ENCODE data around the gene TBL1X. TPM values are rescaled to one million over a fixed set of nuclear protein-coding genes. Genes with fewer than 3 reads are reported as not detected.

The TBL1X gene
- total and polyA plus RNA-seq, 2 of the 4 experiments (the other 2 are of a cell fraction) = 16.2 to 20.8 TPM

GRCh38 chrX:9659571-9660195 is 194.8 kb downstream of the TBL1X start:
- WGBS, 2 experiments (ENCODE audit: extremely low coverage in 2 of 2, insufficient read length in 1 of 2) = 85% methylated on average over 7 of the region's 17 CpGs; no CpG with 5 or more reads in 1 of the 2 experiments
- H3K4me1 ChIP-seq (ENCODE audit: control insufficient read depth, insufficient read depth, low read length) = peaks cover 8% of the 10 kb centered on the region; the same call in 1 of the 2 replicates
- H3K18ac ChIP-seq (ENCODE audit: low read depth, low read length) = no peak overlapping the region
- H3K4me2 ChIP-seq (ENCODE audit: low read depth, low read length) = no peak overlapping the region
- intact Hi-C loops (cut with micrococcal nuclease) = no loop called here
- no peak overlapping the region for H4K5ac ChIP-seq (ENCODE audit: low read depth, low read length)
- H3K79me1 ChIP-seq (ENCODE audit: low read depth in 1 of 2, low read length in 2 of 2) = peaks cover 5 to 45% of the 10 kb centered on the region in 2 experiments
- no peak overlapping the region for H3K14ac ChIP-seq (replicated peaks; ENCODE audit: low read depth, low read length)
- H3K36me3 ChIP-seq (ENCODE audit: control insufficient read depth, insufficient read depth, low read length) = peaks cover 18% of the 10 kb centered on the region
- no peak overlapping the region for H2BK15ac ChIP-seq (ENCODE audit: low read depth, low read length)
- no peak overlapping the region for H3K9ac ChIP-seq (ENCODE audit: low read depth, low read length)
- no peak overlapping the region for H2AK5ac ChIP-seq (ENCODE audit: low read depth, low read length)
- in situ Hi-C loops (cut with MboI; ENCODE audit: low sequenced_read_pairs) = no loop called here
- no peak for ATAC-seq (ENCODE audit: low read depth)
- no peak overlapping the region for H3K4ac ChIP-seq (ENCODE audit: low read depth, low read length)
- H2BK20ac ChIP-seq (ENCODE audit: low read depth, low read length) = no peak overlapping the region
- no peak overlapping the region for H3K4me3 ChIP-seq (ENCODE audit: insufficient read depth, low read depth, low read length)
- H3K23ac ChIP-seq (ENCODE audit: low read depth, low read length) = no peak overlapping the region
- no peak for DNase-seq
- dilution Hi-C loops (cut with HindIII; ENCODE audit: low sequenced_read_pairs, unreplicated experiment) = no loop called here
- H3K27me3 ChIP-seq (ENCODE audit: control insufficient read depth, insufficient read depth, low read length) = no peaks in the 10 kb centered on the region
- TF ChIP-seq BHLHE40 (IDR thresholded peaks at IDR 0.05; ENCODE audit: low read depth, low read length) (no peak), RFX5 (IDR thresholded peaks at IDR 0.05; ENCODE audit: low read depth, low read length) (no peak), ELK1 (IDR thresholded peaks at IDR 0.05; ENCODE audit: borderline replicate concordance, low read depth, low read length) (no peak), MAFK (IDR thresholded peaks at IDR 0.05; ENCODE audit: low read depth, low read length) (no peak), MAZ (IDR thresholded peaks at IDR 0.05; ENCODE audit: borderline replicate concordance, low read depth, low read length) (no peak), RCOR1 (IDR thresholded peaks at IDR 0.05; ENCODE audit: insufficient replicate concordance, low read length) (no peak), FOS (IDR thresholded peaks at IDR 0.05; ENCODE audit: low read depth, low read length) (no peak), RAD21 (IDR thresholded peaks at IDR 0.05; ENCODE audit: low read length) (no peak), CTCF (conservative IDR thresholded peaks at IDR 0.05; ENCODE audit: low read depth, low read length) (no peak), CHD1 (IDR thresholded peaks at IDR 0.05; ENCODE audit: low read depth, low read length) (no peak), CEBPB (IDR thresholded peaks at IDR 0.05; ENCODE audit: low read depth, low read length) (no peak), USF2 (IDR thresholded peaks at IDR 0.05; ENCODE audit: low read depth, low read length) (no peak), POLR2A (IDR thresholded peaks at IDR 0.05; ENCODE audit: low read depth, low read length) (no peak), SMC3 (IDR thresholded peaks at IDR 0.05; ENCODE audit: low read depth, low read length) (no peak), NFE2L2 (IDR thresholded peaks at IDR 0.05; ENCODE audit: low read depth, low read length) (no peak), MXI1 (IDR thresholded peaks at IDR 0.05; ENCODE audit: borderline replicate concordance, low read depth, low read length) (no peak)
- no peak overlapping the region for H3K56ac ChIP-seq (ENCODE audit: extremely low read depth, insufficient read depth, low read length)
- no TSS peak for BruUV-seq (replicated peaks)
- no peak overlapping the region for H4K8ac ChIP-seq (ENCODE audit: low read depth in 2 of 2, low read length in 2 of 2)
- H2AK9ac ChIP-seq (replicated peaks; ENCODE audit: low read depth, low read length, poor library complexity) = no peak overlapping the region
- no peak overlapping the region for H4K91ac ChIP-seq (ENCODE audit: insufficient read depth, low read depth, low read length)
- peaks cover 1% of the 10 kb centered on the region; the same call in 1 of the 2 replicates for H3K9me3 ChIP-seq (ENCODE audit: control insufficient read depth, insufficient read depth, low read length)
- H3K27ac ChIP-seq (ENCODE audit: insufficient read depth, low read length) = no peak overlapping the region
- ChIA-PET CTCF (interaction anchor here (0.9 kb wide), 1 partner anchor 76 kb away, joined by 3 read pairs; no protein-coding TSS in a partner anchor), POLR2A (ENCODE audit: unreplicated experiment) (no interaction called here)
- H3K9me1 ChIP-seq (ENCODE audit: insufficient read depth, low read length) = peaks cover 12% of the 10 kb centered on the region
- no peak overlapping the region for H2BK120ac ChIP-seq (ENCODE audit: low read depth, low read length)
- no peak overlapping the region for H2BK5ac ChIP-seq (ENCODE audit: low read depth, low read length, poor library complexity, severe bottlenecking)
- H2AFZ ChIP-seq (replicated peaks; ENCODE audit: low read length, poor library complexity) = no peak overlapping the region
- H4K20me1 ChIP-seq (ENCODE audit: insufficient read depth, low read length) = peaks cover 17% of the 10 kb centered on the region

Data from IMR-90 (cell line).